Heart left ventricle (tissue), 13 donors: Measurements from ENCODE around the gene CLEC16A.

Experiments used
- POLR2A ChIP-seq, 2 donors: fragments of 450-650 bp; IDR thresholded peaks; one replicate each; pipeline ENCODE4 v1.6.1; 2017; ENCODE audit warnings: antibody characterized with exemption in 2 of 2, mild to moderate bottlenecking in 2 of 2, moderate library complexity in 2 of 2
- TF ChIP-seq, protein P1 (sequence below), 12 donors: fragments of 200-600 bp; sonication (generic) in 4 of 12; IDR thresholded peaks; one replicate each; pipeline versions ENCODE4 v1.5.0 to v1.8.0; 2018 to 2022; ENCODE audit warnings: antibody characterized with exemption in 12 of 12, mild to moderate bottlenecking in 5 of 12
- donor health status: ischemic (EF 13 %, LVEDD 7.1; RV severe dilation, severe dysfunction).
- donor health status: DM: no; HTN: yes; CAD: no.
- donor health status: DM: no; HTN: no; CAD: no.
- donor health status: ischemic (EF 25% LVEDD 6.9; RV normal size, moderate dysfunction).
- donor health status: ischemic (EF 25% LVEDD 5.7; RV mildly dilated, moderate dysfunction).
- donor health status: ischemic (EF 35%, LVEDD 5.7; RV mildly dilated, moderate dysfunction).
- donor health status: nonischemic (EF 11% LVEDD 7.7; RV severe dilation, severe dysfunction).
- donor health status: DM: yes; HTN: yes; CAD: no.
- donor health status: PGD.
- donor health status: ischemic (EF 29% LVEDD 5.4; RV normal size, mild dysfunction).
- donor health status: nonischemic (EF 23%, LVEDD 6.1; RV moderate dilation, normal function).

DNA sequence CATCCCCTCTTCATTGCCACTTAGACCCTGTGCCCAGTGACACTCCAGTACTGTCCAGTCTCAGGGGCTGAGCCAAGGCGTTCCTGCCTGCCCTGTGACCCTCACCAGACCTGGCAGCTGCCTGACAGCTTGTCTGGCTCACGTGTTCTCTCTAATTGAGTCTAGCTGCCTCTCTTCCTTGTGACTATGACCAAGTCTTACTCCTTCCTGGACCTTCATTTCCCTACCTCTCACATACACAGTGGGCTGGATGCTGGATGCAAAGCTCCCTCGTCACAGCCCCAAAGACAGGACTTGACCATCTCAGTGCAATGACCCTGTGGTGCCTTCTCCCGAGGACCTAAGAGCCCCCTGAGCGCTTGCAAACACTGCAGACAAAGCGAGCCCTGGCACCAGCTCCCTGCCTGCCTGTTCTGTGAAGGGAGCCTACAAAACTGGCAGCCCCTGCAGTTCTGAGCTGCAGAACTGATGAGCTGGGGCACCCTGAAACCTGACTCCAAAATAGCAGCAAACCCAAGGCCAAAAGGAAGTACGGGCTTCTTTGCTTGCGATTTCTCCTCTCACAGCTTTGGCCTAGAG lies 3.8 kb upstream of the CLEC16A start:
- TF ChIP-seq, protein P1, sequence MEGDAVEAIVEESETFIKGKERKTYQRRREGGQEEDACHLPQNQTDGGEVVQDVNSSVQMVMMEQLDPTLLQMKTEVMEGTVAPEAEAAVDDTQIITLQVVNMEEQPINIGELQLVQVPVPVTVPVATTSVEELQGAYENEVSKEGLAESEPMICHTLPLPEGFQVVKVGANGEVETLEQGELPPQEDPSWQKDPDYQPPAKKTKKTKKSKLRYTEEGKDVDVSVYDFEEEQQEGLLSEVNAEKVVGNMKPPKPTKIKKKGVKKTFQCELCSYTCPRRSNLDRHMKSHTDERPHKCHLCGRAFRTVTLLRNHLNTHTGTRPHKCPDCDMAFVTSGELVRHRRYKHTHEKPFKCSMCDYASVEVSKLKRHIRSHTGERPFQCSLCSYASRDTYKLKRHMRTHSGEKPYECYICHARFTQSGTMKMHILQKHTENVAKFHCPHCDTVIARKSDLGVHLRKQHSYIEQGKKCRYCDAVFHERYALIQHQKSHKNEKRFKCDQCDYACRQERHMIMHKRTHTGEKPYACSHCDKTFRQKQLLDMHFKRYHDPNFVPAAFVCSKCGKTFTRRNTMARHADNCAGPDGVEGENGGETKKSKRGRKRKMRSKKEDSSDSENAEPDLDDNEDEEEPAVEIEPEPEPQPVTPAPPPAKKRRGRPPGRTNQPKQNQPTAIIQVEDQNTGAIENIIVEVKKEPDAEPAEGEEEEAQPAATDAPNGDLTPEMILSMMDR (IDR thresholded peaks at IDR 0.05) = no peak
- TF ChIP-seq POLR2A (IDR thresholded peaks at IDR 0.05) = no peak
